HPDE6-E6E7 (cell line): ENCODE results near the gene LTBP4.
A peak's percentile ranks its signal among the peaks of the same experiment; 100 is the strongest.
"Not testable (repeated sequence)": the region's sequence is repeated elsewhere in the genome, so short reads cannot be mapped to it uniquely, and the experiment has no call there.

Experiments
- DNase-seq: peaks from one replicate; pipeline ENCODE4 v3.0.0; 2011; ENCODE audit warnings: missing footprints; ENCODE audit errors: extremely low spot score

LTBP4 gene

DNA sequence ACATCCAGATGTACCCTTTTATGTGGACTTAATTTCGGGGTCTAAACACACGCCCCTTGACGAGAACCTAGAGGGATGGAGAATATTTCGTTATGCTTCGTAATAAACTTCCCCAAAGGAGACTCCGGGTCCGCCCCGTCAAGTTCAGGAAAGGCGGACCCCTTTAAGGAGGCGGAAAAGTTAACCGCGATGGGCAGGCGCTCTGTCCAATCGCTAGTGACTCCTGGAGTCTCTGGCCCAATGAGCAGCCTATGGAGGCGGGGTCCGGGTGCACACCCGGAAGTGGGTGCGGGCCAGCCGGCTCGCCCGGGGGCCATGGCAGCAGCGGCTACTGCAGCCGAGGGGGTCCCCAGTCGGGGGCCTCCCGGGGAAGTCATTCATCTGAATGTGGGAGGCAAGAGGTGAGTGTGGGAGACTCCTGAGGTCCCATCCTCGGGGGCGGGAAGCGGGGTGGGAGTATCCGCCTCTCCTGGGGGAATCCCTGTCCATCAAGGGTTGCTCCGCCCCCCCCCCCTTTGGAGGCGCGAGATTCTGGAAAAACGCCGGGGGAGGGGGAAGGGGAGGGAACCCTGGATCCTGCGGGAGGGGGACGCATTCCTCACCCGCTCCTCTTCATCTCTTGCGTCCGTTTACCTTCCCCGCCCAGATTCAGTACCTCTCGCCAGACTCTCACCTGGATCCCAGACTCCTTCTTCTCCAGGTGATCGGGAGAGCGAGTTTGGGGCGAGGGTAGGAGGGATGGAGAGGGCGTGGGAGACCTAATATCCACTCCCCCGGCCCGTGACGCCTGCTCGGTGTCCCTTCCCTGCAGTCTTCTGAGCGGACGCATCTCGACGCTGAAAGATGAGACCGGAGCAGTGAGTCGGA, 24.4 kb upstream of the LTBP4 start, which contains the start of gene SHKBP1:
TSS of gene SHKBP1 (plus strand) at position 289 of the 867 bp plus-strand sequence. CDS start at position 316, 27 bp downstream.
- peak; percentile 99 for DNase-seq

DNA sequence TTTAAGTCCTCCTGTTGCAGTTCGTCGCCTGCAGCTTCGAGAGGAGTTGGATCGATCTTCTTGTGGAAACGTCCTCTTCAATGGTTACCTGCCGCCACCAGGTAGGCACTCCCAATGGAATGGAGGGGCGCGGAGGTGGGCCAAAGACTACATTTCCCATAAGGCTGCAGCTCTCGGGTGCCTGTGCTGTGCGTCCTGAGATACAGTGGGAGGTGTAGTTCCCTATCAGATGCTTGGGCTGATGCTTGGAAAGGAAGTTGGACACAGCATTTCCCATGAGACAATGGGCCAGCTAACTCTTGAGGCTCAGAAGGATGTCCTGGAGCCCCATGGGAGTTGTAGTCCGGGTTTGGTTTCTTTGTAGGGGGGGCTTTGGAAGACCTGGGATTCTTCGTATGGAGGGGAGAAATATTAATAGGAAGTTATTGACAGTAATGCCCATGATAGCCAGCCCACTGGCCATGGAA, 22.7 kb upstream of the LTBP4 start:
- no peak for DNase-seq

DNA sequence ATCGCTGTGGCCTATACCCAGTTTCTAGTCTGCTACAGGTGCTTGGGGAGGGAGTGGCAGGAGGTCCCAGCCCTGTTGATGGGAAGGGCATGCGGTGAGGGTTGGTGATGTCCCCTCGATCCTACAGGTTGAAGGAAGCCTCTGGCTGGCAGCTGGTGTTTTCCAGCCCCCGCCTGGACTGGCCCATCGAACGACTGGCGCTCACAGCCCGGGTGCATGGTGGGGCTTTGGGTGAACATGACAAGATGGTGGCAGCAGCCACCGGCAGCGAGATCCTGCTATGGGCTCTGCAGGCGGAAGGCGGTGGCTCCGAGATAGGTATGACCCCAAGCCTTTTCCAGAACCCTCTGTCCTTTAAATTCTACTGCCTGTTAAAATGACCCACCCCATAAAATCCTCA, 20.6 kb upstream of the LTBP4 start:
- DNase-seq = no peak

- DNase-seq = no peak
Observed at GRCh38 chr19:40581531-40581930, 19.6 kb upstream of the LTBP4 start.

GRCh38 chr19:40582467-40582866, 18.7 kb upstream of the LTBP4 start:
- no peak for DNase-seq

DNA sequence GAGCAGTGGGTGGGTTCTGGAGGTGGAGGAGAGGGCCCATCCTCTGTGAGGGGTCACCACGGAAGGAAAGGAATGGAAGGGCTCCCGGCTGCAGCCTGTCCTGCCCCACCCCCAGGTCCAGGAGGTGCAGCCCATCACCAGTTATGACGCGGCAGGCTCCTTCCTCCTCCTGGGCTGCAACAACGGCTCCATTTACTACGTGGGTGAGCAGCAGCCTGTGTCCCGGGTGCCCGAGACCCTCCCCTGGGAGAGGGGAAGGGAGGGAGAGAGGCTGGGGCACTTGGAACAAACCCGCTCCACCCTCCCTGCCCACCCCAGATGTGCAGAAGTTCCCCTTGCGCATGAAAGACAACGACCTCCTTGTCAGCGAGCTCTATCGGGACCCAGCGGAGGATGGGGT, 17.9 kb upstream of the LTBP4 start:
- DNase-seq = no peak

GRCh38 chr19:40584007-40584406, 17.2 kb upstream of the LTBP4 start:
- DNase-seq = no peak

DNA sequence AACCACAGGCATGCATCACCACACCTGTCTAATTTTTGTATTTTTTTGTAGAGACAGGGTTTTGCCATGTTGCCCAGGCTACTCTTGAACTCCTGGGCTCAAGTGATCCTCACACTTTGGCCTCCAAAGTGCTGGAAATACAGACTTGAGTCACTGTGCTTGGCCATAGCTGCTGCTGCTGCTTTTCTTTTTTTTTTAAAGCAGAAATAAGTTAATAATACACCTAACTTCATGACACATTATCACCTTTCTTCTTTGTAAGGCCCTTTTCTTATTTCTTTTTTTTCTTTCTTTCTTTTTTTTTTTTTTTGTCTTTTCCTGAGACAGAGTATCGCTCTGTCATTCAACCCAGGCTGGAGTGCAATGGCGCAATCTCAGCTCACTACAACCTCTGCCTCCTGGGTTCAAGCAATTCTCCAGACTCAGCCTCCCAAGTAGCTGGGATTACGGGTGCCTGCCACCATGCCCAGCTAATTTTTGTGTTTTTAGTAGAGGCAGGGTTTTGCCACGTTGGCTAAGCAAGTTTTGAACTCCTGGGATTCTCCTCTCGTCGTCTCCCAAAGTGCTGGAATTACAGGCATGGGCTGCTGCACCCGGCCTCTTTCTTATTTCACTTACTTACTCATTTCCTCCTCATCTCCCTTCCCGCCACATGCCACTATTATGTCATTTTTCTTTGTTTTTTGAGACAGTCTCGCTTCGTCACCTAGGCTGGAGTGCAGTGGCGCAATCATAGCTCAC, 15.8 kb upstream of the LTBP4 start:
- DNase-seq = no peak

- no peak for DNase-seq
Observed at GRCh38 chr19:40585982-40586422, 15.2 kb upstream of the LTBP4 start.

DNA sequence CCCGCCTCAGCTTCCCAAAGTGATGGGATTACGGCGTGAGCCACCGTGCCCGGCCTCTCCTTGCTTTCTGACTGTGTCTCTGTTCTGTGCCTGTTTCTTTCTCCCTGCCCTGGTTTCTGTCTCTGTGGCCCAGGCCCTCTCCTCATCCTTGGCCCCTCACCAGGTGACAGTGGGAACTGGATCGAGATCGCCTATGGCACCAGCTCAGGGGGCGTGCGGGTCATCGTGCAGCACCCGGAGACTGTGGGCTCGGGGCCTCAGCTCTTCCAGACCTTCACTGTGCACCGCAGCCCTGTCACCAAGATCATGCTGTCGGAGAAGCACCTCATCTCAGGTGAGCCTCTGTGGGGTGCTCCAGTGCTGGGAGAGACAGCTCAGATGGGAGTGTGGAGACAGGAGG, 14.6 kb upstream of the LTBP4 start:
- no peak for DNase-seq

- no peak for DNase-seq
Observed at GRCh38 chr19:40588110-40588854, 12.9 kb upstream of the LTBP4 start.

- no peak for DNase-seq
Observed at GRCh38 chr19:40588926-40589569, 12.1 kb upstream of the LTBP4 start.

GRCh38 chr19:40589591-40590429, 11.4 kb upstream of the LTBP4 start:
- no peak for DNase-seq

GRCh38 chr19:40590464-40591265, 10.5 kb upstream of the LTBP4 start:
- no peak for DNase-seq

GRCh38 chr19:40591724-40592123, 9.4 kb upstream of the LTBP4 start:
- not testable (repeated sequence) for DNase-seq

DNA sequence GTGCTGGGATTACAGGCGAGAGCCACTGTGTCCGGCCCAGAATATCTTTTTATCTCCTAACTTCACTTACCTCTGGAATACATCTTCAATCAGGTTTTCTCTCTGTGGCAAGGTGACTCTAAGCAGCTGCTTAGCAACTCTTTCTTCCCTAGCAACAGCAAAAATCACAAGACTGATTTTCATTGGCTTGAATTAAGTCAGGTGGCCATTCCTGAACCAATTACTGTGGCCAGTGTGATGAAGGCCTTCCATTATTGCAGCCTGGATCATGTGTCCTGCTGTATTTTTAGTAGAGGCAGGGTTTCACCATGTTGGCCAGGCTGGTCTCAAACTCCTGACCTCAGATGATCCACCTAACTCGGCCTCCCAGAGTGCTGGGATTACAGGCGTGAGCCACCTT, 9.0 kb upstream of the LTBP4 start:
- no peak for DNase-seq

- no peak for DNase-seq
Observed at GRCh38 chr19:40594255-40594654, 6.9 kb upstream of the LTBP4 start.

DNA sequence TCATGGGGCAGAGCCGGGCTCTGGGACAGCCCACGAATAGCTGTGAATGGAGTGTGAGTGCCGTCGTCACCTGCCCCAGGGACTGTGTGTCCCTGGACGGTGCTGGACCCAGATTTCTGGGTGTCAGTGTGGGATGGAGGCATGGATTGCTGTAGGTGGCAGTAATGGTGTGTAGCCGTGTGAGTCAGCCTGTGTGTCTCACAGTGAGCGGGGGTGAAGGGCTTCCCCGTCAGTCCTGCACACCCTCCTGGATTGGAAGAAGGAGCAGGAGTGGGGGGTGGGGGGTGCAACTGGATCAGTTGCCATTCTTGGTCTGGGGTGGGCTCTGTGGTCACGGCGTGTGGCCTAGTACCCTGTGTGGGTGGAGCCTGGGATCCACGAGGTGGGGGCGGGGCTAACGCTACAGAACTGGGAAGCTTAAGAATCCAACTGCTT, 6.5 kb upstream of the LTBP4 start:
- peak; percentile 91 for DNase-seq

DNA sequence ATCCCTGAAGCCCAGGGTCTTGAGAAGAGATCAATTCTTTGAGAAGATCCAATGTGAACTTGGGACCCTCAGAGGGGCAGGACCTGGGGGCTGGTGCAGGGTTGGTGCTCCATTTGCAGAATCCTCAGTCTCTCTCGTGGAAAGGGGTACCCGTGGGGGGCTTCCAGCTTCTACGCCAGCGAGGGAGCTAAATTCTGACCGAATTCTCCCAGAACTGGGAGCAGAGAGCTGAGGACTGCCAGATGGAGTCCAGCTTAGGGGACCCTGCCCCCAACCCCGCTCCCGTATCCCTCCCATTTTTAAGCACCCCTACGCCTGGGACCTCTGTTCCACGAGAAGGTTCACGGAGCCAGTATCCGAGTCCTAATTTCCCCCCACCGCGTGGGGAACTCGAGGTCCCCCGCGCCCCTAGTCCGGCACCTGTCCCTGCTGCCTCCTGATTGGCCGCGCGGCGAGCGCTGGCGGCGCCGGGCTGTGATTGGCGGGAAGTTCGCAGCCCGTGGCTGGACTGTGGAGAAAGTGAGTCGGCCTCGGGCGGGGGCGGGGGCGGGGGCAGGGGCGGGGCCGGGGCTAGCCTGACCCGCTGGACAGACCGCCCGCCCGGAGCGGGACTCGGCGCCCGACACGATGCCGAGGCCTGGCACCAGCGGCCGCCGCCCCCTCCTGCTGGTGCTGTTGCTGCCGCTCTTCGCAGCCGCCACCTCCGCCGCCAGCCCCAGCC, 4.4 kb upstream of the LTBP4 start:
- no peak for DNase-seq
